ENCODE measurements around the gene ZNF311. TPM values are rescaled to one million over a fixed set of nuclear protein-coding genes. Genes with fewer than 3 reads are reported as not detected.
"Not testable (repeated sequence)": the region's sequence is repeated elsewhere in the genome, so short reads cannot be mapped to it uniquely, and the experiment has no call there.

The ZNF311 gene
- total RNA-seq, 1 experiment from 2014 or later = 2.1 TPM

GRCh38 chr6:28982476-28983266, 22.4 kb downstream of the ZNF311 start:
- peak; percentile 72 for DNase-seq (ENCODE audit: low read depth)

- peak; percentile 83 for DNase-seq (ENCODE audit: low read depth)
These were observed 23.2 kb downstream of the ZNF311 start for GRCh38 chr6:28981833-28982475.

- DNase-seq (ENCODE audit: low read depth) = peak; percentile 75
These were observed 23.7 kb downstream of the ZNF311 start for GRCh38 chr6:28981431-28981832.

- peak; percentile 88 for DNase-seq (ENCODE audit: low read depth)
These were observed 24.2 kb downstream of the ZNF311 start for GRCh38 chr6:28980852-28981430.

GRCh38 chr6:28980137-28980851, 24.8 kb downstream of the ZNF311 start:
- no peak for DNase-seq (ENCODE audit: low read depth)

- no peak for DNase-seq (ENCODE audit: low read depth)
These were observed 25.4 kb downstream of the ZNF311 start for GRCh38 chr6:28979679-28980078.

- DNase-seq (ENCODE audit: low read depth) = no peak
These were observed 26.1 kb downstream of the ZNF311 start for GRCh38 chr6:28978959-28979561.

GRCh38 chr6:28978133-28978491, 27.0 kb downstream of the ZNF311 start:
- DNase-seq (ENCODE audit: low read depth) = no peak

GRCh38 chr6:28977341-28978132, 27.6 kb downstream of the ZNF311 start:
- DNase-seq (ENCODE audit: low read depth) = peak; percentile 59

- DNase-seq (ENCODE audit: low read depth) = no peak
These were observed 28.4 kb downstream of the ZNF311 start for GRCh38 chr6:28976677-28977076.

GRCh38 chr6:28974505-28974904, 30.6 kb downstream of the ZNF311 start:
- no peak for DNase-seq (ENCODE audit: low read depth)

GRCh38 chr6:28970056-28970455, 35.1 kb downstream of the ZNF311 start:
- DNase-seq (ENCODE audit: low read depth) = not testable (repeated sequence)

- no peak for DNase-seq (ENCODE audit: low read depth)
These were observed 36.0 kb downstream of the ZNF311 start for GRCh38 chr6:28969129-28969528.

- DNase-seq (ENCODE audit: low read depth) = no peak
These were observed 36.6 kb downstream of the ZNF311 start for GRCh38 chr6:28968476-28968875.

- no peak for DNase-seq (ENCODE audit: low read depth)
These were observed 39.4 kb downstream of the ZNF311 start for GRCh38 chr6:28965706-28966105.

- no peak for DNase-seq (ENCODE audit: low read depth)
These were observed 44.1 kb downstream of the ZNF311 start for GRCh38 chr6:28960846-28961500.

- DNase-seq (ENCODE audit: low read depth) = not testable (repeated sequence)
These were observed 46.4 kb downstream of the ZNF311 start for GRCh38 chr6:28958561-28959243.

GRCh38 chr6:28957795-28958314, 47.3 kb downstream of the ZNF311 start:
- DNase-seq (ENCODE audit: low read depth) = not testable (repeated sequence)

- no peak for DNase-seq (ENCODE audit: low read depth)
These were observed 48.8 kb downstream of the ZNF311 start for GRCh38 chr6:28956331-28956730.
